OCI-LY3 (cell line): ENCODE data around the gene MUSTN1.

Experiments
- CTCF ChIP-seq: fragments of 200-600, 300-600 bp; sonication (generic); IDR thresholded peaks from 2 replicates; pipeline ENCODE4 v1.5.1; 2014; ENCODE audit warnings: antibody characterized with exemption, low read length, low read depth
- EZH2phosphoT487 ChIP-seq: fragments of 200-600 bp; shearing (Covaris generic); IDR thresholded peaks from 2 replicates; pipeline ENCODE4 v1.6.1; 2018; ENCODE audit warnings: antibody characterized with exemption, mixed run types, low read depth

DNA sequence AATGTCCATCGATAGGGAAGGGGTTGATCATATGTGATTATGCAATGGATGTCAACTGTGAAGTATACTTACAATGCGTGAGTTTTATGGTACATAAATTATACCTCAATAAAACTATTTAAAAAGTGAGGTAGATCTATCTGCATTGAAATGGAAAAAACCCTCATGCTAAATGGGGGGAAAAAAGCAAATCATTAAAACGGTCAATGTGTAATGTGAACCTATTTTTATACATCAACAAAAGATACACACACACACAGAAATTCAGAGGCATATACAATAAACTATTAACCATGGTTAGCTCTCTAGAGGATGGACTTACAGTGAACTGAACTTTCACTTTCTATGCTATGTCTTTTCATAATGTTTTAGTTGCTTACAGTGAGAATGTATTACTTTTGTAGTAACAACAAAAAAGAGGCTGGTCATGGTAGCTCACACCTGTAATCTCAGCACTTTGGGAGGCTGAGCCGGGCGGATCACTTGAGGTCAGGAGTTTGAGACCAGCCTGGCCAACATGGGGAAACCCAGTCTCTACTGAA lies 39.4 kb upstream of the MUSTN1 start:
- no peak for TF ChIP-seq CTCF
- TF ChIP-seq EZH2phosphoT487: no peak
